ENCODE data around the gene CERS1.
A peak's percentile ranks its signal among the peaks of the same experiment; 100 is the strongest.

CERS1 gene

DNA sequence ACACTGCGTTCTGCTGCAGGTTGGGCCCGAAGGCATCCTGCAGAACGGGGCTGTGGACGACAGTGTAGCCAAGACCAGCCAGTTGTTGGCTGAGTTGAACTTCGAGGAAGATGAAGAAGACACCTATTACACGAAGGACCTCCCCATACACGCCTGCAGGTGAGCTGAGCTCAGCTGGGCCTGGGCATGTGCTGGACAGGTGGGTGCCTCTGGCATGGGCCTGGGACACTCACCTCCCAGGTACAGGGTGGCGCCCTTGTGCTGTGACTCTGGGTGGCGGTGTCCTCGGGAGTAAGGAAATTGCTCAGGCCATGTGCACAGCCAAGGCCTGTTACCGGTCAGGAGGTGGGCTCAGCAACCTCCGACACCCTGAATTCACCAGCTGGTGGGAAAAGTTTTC, 50.0 kb downstream of the CERS1 start:
- Histone ChIP-seq H3K36me3 (ENCODE audit: insufficient read depth, low read length) (peaks cover 52% of the 10 kb centered on the region; the same call in 1 of the 2 replicates), H3K4me3 (ENCODE audit: low read length, poor library complexity, severe bottlenecking) (no peak overlapping the region), H4K20me1 (ENCODE audit: insufficient read depth, low read length, poor library complexity, severe bottlenecking) (peaks cover 92% of the 10 kb centered on the region), H3F3A (ENCODE audit: low read depth) (no peaks in the 10 kb centered on the region), H3K79me2 (ENCODE audit: insufficient read depth, low read length) (peaks cover 94% of the 10 kb centered on the region), H3K9me3 (ENCODE audit: insufficient read depth, low read depth, low read length) (no peaks in the 10 kb centered on the region), H2AFZ (ENCODE audit: low read length) (no peak overlapping the region), H3K9me2 (replicated peaks; ENCODE audit: low read depth, low read length) (no peaks in the 10 kb centered on the region), H3K4me1 (ENCODE audit: insufficient read depth, low read length, poor library complexity, severe bottlenecking) (peaks cover 13% of the 10 kb centered on the region), H3K4me2 (ENCODE audit: low read depth, low read length, poor library complexity, severe bottlenecking) (no peak overlapping the region), H3K9ac (ENCODE audit: low read depth, low read length, poor library complexity, severe bottlenecking) (no peak overlapping the region), H3K27me3 (ENCODE audit: insufficient read depth, low read length, poor library complexity, severe bottlenecking) (no peaks in the 10 kb centered on the region)
- TF ChIP-seq, protein P1, sequence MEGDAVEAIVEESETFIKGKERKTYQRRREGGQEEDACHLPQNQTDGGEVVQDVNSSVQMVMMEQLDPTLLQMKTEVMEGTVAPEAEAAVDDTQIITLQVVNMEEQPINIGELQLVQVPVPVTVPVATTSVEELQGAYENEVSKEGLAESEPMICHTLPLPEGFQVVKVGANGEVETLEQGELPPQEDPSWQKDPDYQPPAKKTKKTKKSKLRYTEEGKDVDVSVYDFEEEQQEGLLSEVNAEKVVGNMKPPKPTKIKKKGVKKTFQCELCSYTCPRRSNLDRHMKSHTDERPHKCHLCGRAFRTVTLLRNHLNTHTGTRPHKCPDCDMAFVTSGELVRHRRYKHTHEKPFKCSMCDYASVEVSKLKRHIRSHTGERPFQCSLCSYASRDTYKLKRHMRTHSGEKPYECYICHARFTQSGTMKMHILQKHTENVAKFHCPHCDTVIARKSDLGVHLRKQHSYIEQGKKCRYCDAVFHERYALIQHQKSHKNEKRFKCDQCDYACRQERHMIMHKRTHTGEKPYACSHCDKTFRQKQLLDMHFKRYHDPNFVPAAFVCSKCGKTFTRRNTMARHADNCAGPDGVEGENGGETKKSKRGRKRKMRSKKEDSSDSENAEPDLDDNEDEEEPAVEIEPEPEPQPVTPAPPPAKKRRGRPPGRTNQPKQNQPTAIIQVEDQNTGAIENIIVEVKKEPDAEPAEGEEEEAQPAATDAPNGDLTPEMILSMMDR (conservative IDR thresholded peaks at IDR 0.05; ENCODE audit: low read length), result no peak
- no peak for TF ChIP-seq EZH2phosphoT487 (IDR thresholded peaks at IDR 0.05; ENCODE audit: borderline replicate concordance)

DNA sequence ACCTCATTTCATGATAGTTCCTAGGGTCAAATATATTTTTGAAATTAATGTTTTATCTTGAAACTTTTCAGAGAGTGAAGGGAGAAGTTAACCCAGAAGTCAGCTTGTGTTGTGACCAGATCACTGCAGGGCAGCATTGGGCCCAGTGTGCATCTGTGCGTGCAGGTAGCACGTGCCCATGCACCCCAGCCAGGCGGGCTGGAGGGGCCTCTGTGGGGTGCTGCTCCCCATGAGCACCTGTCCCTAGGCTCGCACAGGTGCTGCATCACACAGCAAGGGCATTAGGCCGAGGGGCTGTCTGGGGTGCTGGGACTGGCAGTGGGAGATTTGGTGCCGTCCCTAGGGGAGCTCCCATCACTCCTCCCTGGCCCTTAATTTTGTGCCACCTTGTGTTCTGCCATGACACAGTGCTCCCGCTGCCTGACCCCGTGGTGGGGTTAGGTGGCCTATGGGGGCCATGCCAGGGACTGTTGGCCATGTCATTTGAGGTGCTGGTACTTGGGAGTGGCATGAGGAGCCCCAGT, 51.1 kb downstream of the CERS1 start:
- Histone ChIP-seq H3K79me2 (ENCODE audit: insufficient read depth, low read length) (peaks cover 97% of the 10 kb centered on the region), H3K9me3 (ENCODE audit: insufficient read depth, low read depth, low read length) (no peaks in the 10 kb centered on the region), H3K9ac (ENCODE audit: low read depth, low read length, poor library complexity, severe bottlenecking) (no peak overlapping the region), H3K36me3 (ENCODE audit: insufficient read depth, low read length) (peaks cover 41% of the 10 kb centered on the region; the same call in 1 of the 2 replicates), H3K27me3 (ENCODE audit: insufficient read depth, low read length, poor library complexity, severe bottlenecking) (no peaks in the 10 kb centered on the region), H3K9me2 (replicated peaks; ENCODE audit: low read depth, low read length) (no peaks in the 10 kb centered on the region), H3K4me2 (ENCODE audit: low read depth, low read length, poor library complexity, severe bottlenecking) (no peak overlapping the region), H4K20me1 (ENCODE audit: insufficient read depth, low read length, poor library complexity, severe bottlenecking) (peaks cover 97% of the 10 kb centered on the region), H3F3A (ENCODE audit: low read depth) (no peaks in the 10 kb centered on the region), H2AFZ (ENCODE audit: low read length) (no peak overlapping the region), H3K4me1 (ENCODE audit: insufficient read depth, low read length, poor library complexity, severe bottlenecking) (peaks cover 23% of the 10 kb centered on the region), H3K4me3 (ENCODE audit: low read length, poor library complexity, severe bottlenecking) (no peak overlapping the region)
- no peak for TF ChIP-seq EZH2phosphoT487 (IDR thresholded peaks at IDR 0.05; ENCODE audit: borderline replicate concordance)
- TF ChIP-seq, protein P1 (conservative IDR thresholded peaks at IDR 0.05; ENCODE audit: low read length), result no peak

DNA sequence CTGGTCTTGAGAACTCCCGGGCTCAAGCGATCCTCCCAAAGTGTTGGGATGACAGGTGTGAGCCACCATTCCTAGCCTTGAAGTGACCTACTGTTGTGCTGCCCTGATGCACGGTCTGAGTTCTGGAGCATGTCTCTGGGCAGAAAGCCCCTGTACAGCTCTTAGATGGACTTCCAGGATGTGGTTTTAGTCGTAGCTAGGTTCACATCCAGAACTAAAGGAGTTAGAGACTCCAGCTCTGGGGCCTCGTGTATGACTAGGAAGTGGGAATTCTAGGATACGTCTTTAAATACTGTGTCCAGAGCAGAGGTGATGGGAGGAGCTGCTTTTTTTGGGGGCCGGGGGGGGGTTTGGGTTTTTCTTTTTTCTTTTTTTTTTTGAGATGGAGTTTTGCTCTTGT, 52.0 kb downstream of the CERS1 start:
- no peak overlapping the region for H3K4me3 ChIP-seq (ENCODE audit: low read length, poor library complexity, severe bottlenecking)
- no peaks in the 10 kb centered on the region for H3K27me3 ChIP-seq (ENCODE audit: insufficient read depth, low read length, poor library complexity, severe bottlenecking)
- H3K9me3 ChIP-seq (ENCODE audit: insufficient read depth, low read depth, low read length), result no peaks in the 10 kb centered on the region
- no peaks in the 10 kb centered on the region for H3F3A ChIP-seq (ENCODE audit: low read depth)
- no peak for TF ChIP-seq EZH2phosphoT487 (IDR thresholded peaks at IDR 0.05; ENCODE audit: borderline replicate concordance)
- TF ChIP-seq, protein P1 (conservative IDR thresholded peaks at IDR 0.05; ENCODE audit: low read length), result no peak
- peaks cover 97% of the 10 kb centered on the region for H3K79me2 ChIP-seq (ENCODE audit: insufficient read depth, low read length)
- H3K9me2 ChIP-seq (replicated peaks; ENCODE audit: low read depth, low read length), result no peaks in the 10 kb centered on the region
- H3K36me3 ChIP-seq (ENCODE audit: insufficient read depth, low read length), result peaks cover 36% of the 10 kb centered on the region; the same call in 1 of the 2 replicates
- peaks cover 30% of the 10 kb centered on the region for H3K4me1 ChIP-seq (ENCODE audit: insufficient read depth, low read length, poor library complexity, severe bottlenecking)
- peaks cover 94% of the 10 kb centered on the region for H4K20me1 ChIP-seq (ENCODE audit: insufficient read depth, low read length, poor library complexity, severe bottlenecking)
- no peak overlapping the region for H3K9ac ChIP-seq (ENCODE audit: low read depth, low read length, poor library complexity, severe bottlenecking)
- H3K4me2 ChIP-seq (ENCODE audit: low read depth, low read length, poor library complexity, severe bottlenecking), result peak overlapping the region; percentile 19
- H2AFZ ChIP-seq (ENCODE audit: low read length), result no peak overlapping the region
